SKM-1 (cell line): ENCODE data around the gene ADARB2.

Source experiments
- DNase-seq: peaks from one replicate; lab custom pipeline; 2025; ENCODE audit not compliant: unreplicated experiment; lab: John Stamatoyannopoulos, UW

Gene ADARB2

GRCh38 chr10:1508096-1508495 lies 229.2 kb downstream of the ADARB2 start:
- DNase-seq = no peak

- DNase-seq = no peak
These were observed 229.9 kb downstream of the ADARB2 start for GRCh38 chr10:1507436-1507835.

DNA sequence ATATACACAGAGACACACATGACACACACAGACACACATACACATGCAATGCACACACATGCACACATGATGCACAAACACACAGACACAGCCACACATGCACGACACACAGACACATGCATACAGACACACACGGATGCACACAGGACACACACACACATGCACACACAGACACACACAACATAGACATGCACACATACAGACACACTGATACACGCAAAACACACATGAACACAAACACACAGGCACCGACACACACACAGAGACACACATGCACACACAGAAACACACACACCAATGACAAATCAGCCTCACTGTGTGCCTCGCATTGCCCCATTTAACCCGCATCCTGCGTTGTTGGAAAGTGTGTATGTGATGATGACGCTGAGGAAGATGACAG lies 232.4 kb downstream of the ADARB2 start:
- DNase-seq = no peak

DNA sequence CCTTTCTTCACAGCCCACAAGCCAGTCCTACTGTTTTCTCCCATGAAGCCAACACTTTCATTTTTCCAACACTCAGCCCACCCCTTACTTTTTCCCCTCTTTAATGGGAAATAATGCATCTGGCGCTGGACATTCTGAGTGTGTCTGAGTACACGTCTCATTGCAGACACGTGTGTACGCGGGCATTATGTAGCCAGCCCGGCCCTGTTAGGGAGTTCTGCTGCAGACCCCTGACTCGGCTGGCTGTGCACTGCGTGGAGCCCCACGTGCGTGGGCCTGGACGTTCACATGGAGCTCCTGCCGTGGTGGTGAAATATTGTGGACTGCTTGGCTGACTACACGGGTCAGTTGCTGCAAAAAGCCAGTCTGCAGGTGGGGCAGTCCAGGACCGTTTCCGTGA lies 233.0 kb downstream of the ADARB2 start:
- DNase-seq = no peak

DNA sequence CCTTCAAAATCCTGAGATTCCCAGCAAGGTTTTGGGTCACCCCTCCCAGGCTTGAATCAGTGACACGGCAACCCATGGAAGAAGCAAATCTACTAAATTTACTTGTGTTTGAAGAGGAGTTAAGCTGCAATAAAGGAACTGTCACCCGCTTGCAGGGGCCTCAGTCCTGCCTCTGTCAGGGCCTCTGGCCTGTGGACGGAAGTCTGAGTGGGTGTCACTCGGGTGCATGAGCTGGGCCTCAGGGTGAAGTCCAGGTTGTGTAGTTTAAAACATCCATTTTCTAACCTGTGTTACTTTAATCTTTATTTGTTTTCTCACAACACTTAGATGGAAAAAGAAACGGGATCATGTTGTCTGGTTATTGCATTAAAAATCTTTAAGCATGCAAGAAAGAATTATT lies 234.9 kb downstream of the ADARB2 start:
- DNase-seq = no peak

- no peak for DNase-seq
These were observed 237.9 kb downstream of the ADARB2 start for GRCh38 chr10:1499359-1499957.

GRCh38 chr10:1498746-1499358 lies 238.5 kb downstream of the ADARB2 start:
- DNase-seq = no peak

DNA sequence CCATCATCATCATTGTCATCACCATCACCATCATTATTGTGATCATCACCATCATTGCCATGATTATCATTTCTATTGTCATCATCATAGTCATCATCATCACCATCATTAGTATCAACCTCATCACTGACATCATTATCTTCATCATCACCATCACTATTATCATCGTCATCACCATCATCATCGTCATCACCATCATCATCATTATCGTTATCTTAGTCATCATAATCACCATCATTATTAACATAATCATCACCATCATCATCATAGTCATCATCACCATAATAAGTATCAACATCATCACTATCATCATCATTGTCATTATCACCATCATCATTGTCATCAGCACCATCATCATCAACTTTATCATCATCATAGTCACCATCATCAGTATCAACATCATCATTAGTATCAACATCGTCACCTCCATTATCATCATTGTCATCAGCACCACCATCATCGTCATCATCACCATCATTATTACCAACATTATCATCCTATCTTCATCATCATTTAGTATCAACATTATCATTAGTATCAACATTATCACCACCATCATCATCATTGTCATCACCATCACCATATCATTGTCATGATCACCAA lies 241.3 kb downstream of the ADARB2 start:
- DNase-seq = no peak

GRCh38 chr10:1492641-1493040 lies 244.7 kb downstream of the ADARB2 start:
- DNase-seq = no peak

GRCh38 chr10:1491901-1492300 lies 245.4 kb downstream of the ADARB2 start:
- DNase-seq = no peak

DNA sequence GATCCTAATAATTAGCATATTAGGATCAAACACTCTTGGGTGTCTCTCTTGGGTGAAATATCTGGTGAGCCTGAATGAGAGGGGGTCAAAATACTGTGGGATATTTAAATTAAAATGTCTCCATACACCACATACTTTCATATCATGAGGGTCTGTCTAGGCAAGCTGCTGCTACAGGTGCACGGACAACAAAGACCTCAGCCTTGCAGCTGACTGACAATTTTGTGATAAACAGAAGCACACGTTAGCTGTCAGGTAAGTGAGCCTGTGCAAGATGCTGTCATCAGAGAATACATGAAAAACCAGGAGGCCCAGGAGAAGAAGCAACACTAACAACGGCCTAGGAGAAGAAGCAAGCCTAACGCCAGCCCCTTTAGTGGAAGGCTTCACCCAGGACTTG lies 247.5 kb downstream of the ADARB2 start:
- DNase-seq = no peak

DNA sequence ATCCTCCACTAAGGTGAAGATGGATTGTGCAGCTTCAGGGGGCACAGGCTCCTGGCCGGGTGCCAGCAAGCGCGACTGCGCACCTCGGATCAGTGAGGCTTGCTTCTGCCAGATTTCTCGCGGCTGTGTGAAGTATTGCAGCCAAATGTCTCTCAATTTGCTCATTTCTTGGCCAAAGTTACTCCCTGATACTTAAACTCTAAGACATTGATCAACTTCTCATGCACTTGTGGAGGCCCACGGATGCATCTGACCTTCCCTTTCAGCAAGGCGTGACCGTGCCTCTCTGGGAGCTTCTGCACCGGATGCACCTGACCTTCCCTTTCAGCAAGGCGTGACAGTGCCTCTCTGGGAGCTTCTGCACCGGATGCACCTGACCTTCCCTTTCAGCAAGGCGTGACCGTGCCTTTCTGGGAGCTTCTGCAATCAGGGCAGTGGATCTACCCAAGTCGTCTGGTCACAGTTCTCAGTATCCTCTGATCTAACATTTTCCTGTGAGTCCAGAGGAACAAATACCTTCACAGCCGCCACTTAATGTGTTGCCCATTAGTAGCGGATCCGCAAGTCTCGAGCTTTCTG lies 248.3 kb downstream of the ADARB2 start:
- no peak for DNase-seq

DNA sequence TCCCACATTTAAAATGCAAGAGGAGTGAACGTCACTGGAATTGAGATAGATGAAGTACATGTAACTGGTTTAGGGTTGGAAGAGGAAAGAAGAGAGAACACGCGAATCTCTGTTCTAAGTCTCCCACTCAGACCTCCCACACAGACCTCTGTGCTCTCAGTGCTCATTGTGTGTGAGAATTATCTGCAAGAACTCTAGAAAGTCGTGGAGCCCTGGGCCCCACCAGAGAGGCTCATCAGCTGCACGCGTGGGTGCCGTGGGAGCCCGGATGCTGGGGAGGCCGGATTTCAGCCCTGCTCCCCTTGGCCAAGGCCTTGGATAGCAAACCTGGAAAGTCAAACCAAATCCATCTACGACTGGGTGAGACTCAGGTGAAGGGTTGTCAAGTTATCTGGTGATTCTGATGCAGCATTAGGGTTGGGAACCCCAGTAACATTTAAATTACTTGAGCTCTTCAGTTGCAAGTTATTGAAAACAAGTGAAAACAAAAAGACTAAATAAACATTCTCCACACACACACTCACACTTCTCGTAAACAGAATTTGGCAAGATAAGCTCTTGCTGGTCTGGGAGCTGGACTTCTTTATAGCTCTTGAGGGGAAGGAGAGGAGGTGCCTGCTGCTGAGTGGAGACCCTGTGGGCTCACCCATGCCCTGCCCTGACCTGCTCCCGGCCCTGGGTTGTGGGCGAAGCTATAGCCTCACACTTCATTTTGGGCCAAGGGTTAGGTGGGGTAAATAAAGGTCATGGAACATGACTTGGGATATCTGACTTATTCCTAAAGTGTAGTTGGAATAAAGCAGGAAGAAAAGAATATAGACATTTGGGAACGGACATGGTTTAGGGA lies 250.3 kb downstream of the ADARB2 start:
- no peak for DNase-seq

DNA sequence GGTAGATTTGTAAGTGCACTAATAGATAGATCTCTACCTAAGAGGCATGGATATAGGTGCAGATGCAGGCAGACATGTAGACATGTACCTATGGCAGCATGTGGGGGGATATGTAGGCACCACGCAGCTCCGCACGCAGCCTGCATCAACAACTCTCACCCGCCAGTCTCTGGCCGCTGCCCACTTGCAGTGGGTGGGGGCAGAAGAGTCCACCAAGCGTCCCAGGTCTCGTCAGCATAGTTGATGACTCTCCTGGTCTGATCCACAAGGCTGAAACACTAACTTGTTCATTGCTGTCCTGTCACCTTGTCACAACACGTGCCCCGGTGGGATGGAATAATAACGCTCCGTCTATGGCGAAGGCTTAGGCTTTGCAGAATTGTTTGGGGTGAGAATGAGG lies 252.0 kb downstream of the ADARB2 start:
- no peak for DNase-seq

GRCh38 chr10:1483826-1484225 lies 253.5 kb downstream of the ADARB2 start:
- DNase-seq = no peak

GRCh38 chr10:1483246-1483645 lies 254.1 kb downstream of the ADARB2 start:
- DNase-seq = no peak

- no peak for DNase-seq
These were observed 259.7 kb downstream of the ADARB2 start for GRCh38 chr10:1477578-1477977.

DNA sequence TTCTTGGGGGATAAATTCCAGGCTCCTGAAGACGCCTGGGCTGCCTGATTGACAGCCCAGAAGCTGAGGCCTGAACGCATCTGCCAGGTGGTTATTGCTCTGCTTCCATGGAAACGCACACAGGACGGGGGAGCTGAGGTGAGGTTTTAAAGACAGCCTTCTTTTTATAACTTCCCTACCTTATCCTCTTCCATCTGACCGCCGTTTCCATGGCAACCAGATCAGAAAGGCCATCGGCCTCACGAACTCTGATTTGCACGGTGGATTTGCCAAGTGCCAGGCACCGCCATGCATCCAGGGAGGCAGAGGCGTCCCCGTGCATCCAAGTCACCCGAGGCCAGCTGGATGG lies 260.9 kb downstream of the ADARB2 start:
- no peak for DNase-seq

- DNase-seq = no peak
These were observed 261.4 kb downstream of the ADARB2 start for GRCh38 chr10:1475771-1476454.

GRCh38 chr10:1475098-1475591 lies 262.2 kb downstream of the ADARB2 start:
- no peak for DNase-seq
